ENCODE results near the gene HTRA2.

Gene HTRA2

GRCh38 chr2:74546004-74546403 lies 16.3 kb downstream of the HTRA2 start:
- no peaks in the 10 kb centered on the region for H3K27me3 ChIP-seq (ENCODE audit: insufficient read depth, low read length, poor library complexity, severe bottlenecking)
- TF ChIP-seq CTCF (conservative IDR thresholded peaks at IDR 0.05; ENCODE audit: low read length): no peak
- no peak for TF ChIP-seq EZH2phosphoT487 (IDR thresholded peaks at IDR 0.05; ENCODE audit: borderline replicate concordance)

GRCh38 chr2:74548285-74548899 lies 18.7 kb downstream of the HTRA2 start:
- TF ChIP-seq EZH2phosphoT487 (IDR thresholded peaks at IDR 0.05; ENCODE audit: borderline replicate concordance): no peak
- no peak for TF ChIP-seq CTCF (conservative IDR thresholded peaks at IDR 0.05; ENCODE audit: low read length)
- Histone ChIP-seq H3K4me2 (ENCODE audit: low read depth, low read length, poor library complexity, severe bottlenecking) (no peak overlapping the region), H3K9ac (ENCODE audit: low read depth, low read length, poor library complexity, severe bottlenecking) (no peak overlapping the region), H3K36me3 (ENCODE audit: insufficient read depth, low read length) (no peaks in the 10 kb centered on the region), H3K9me2 (replicated peaks; ENCODE audit: low read depth, low read length) (no peaks in the 10 kb centered on the region), H3K9me3 (ENCODE audit: insufficient read depth, low read depth, low read length) (no peaks in the 10 kb centered on the region), H3K4me3 (ENCODE audit: low read length, poor library complexity, severe bottlenecking) (no peak overlapping the region), H3K79me2 (ENCODE audit: insufficient read depth, low read length) (no peaks in the 10 kb centered on the region), H3F3A (ENCODE audit: low read depth) (no peaks in the 10 kb centered on the region), H4K20me1 (ENCODE audit: insufficient read depth, low read length, poor library complexity, severe bottlenecking) (no peaks in the 10 kb centered on the region), H2AFZ (ENCODE audit: low read length) (no peak overlapping the region), H3K27me3 (ENCODE audit: insufficient read depth, low read length, poor library complexity, severe bottlenecking) (no peaks in the 10 kb centered on the region), H3K4me1 (ENCODE audit: insufficient read depth, low read length, poor library complexity, severe bottlenecking) (peaks cover 8% of the 10 kb centered on the region)

More at GRCh38 chr2:74546004-74546403, 16.3 kb downstream of the HTRA2 start:
- no peak overlapping the region for H3K9ac ChIP-seq (ENCODE audit: low read depth, low read length, poor library complexity, severe bottlenecking)
- H3K9me3 ChIP-seq (ENCODE audit: insufficient read depth, low read depth, low read length): no peaks in the 10 kb centered on the region
- no peaks in the 10 kb centered on the region for H4K20me1 ChIP-seq (ENCODE audit: insufficient read depth, low read length, poor library complexity, severe bottlenecking)
- H3K4me3 ChIP-seq (ENCODE audit: low read length, poor library complexity, severe bottlenecking): no peak overlapping the region
- H3K79me2 ChIP-seq (ENCODE audit: insufficient read depth, low read length): no peaks in the 10 kb centered on the region
- H3K9me2 ChIP-seq (replicated peaks; ENCODE audit: low read depth, low read length): no peaks in the 10 kb centered on the region
- H3K4me1 ChIP-seq (ENCODE audit: insufficient read depth, low read length, poor library complexity, severe bottlenecking): no peaks in the 10 kb centered on the region
- no peaks in the 10 kb centered on the region for H3F3A ChIP-seq (ENCODE audit: low read depth)
- H2AFZ ChIP-seq (ENCODE audit: low read length): no peak overlapping the region
- H3K36me3 ChIP-seq (ENCODE audit: insufficient read depth, low read length): no peaks in the 10 kb centered on the region
- H3K4me2 ChIP-seq (ENCODE audit: low read depth, low read length, poor library complexity, severe bottlenecking): no peak overlapping the region

- H3K9me2 ChIP-seq (replicated peaks; ENCODE audit: low read depth, low read length): no peaks in the 10 kb centered on the region
- H3K4me2 ChIP-seq (ENCODE audit: low read depth, low read length, poor library complexity, severe bottlenecking): no peak overlapping the region
- no peaks in the 10 kb centered on the region for H4K20me1 ChIP-seq (ENCODE audit: insufficient read depth, low read length, poor library complexity, severe bottlenecking)
- H3K9me3 ChIP-seq (ENCODE audit: insufficient read depth, low read depth, low read length): no peaks in the 10 kb centered on the region
- no peak overlapping the region for H2AFZ ChIP-seq (ENCODE audit: low read length)
- H3K79me2 ChIP-seq (ENCODE audit: insufficient read depth, low read length): 0 out of 2 replicates have a peak, but pooled peaks cover 2% of the 10 kb centered on the region
- H3K27me3 ChIP-seq (ENCODE audit: insufficient read depth, low read length, poor library complexity, severe bottlenecking): no peaks in the 10 kb centered on the region
- no peak overlapping the region for H3K9ac ChIP-seq (ENCODE audit: low read depth, low read length, poor library complexity, severe bottlenecking)
- no peak for TF ChIP-seq EZH2phosphoT487 (IDR thresholded peaks at IDR 0.05; ENCODE audit: borderline replicate concordance)
- TF ChIP-seq CTCF (conservative IDR thresholded peaks at IDR 0.05; ENCODE audit: low read length): no peak
- H3F3A ChIP-seq (ENCODE audit: low read depth): no peaks in the 10 kb centered on the region
- H3K4me3 ChIP-seq (ENCODE audit: low read length, poor library complexity, severe bottlenecking): no peak overlapping the region
- H3K4me1 ChIP-seq (ENCODE audit: insufficient read depth, low read length, poor library complexity, severe bottlenecking): peaks cover 14% of the 10 kb centered on the region
- no peaks in the 10 kb centered on the region for H3K36me3 ChIP-seq (ENCODE audit: insufficient read depth, low read length)
These were observed 19.4 kb downstream of the HTRA2 start for GRCh38 chr2:74548900-74549826.

Data from Loucy (cell line).